Astrocyte of the spinal cord (primary cell): ENCODE measurements around the gene SLC9A5.

ENCODE experiments used
- DNase-seq: peaks from one replicate; pipeline ENCODE4 v3.0.0; 2011; ENCODE audit warnings: low read depth, low spot score
- H3K4me3 ChIP-seq: 2 replicates; pipeline ENCODE4 v1.5.1; 2011; ENCODE audit warnings: low read depth, mild to moderate bottlenecking, low read length, moderate library complexity
- CTCF ChIP-seq: IDR thresholded peaks from 2 replicates; pipeline ENCODE4 v1.5.1; 2012; ENCODE audit warnings: low read depth, mild to moderate bottlenecking, low read length, inconsistent platforms
- in situ Hi-C: cut with HindIII; loops from 2 replicates; pipeline ENCODE4 v1.10.0; 2017; ENCODE audit warnings: low sequenced_read_pairs

The SLC9A5 gene

GRCh38 chr16:67254801-67255552 is 6.2 kb downstream of the SLC9A5 start:
- TF ChIP-seq CTCF = no peak
- no peak for DNase-seq
- H3K4me3 ChIP-seq = no peak overlapping the region
- in situ Hi-C loops = no loop called here

GRCh38 chr16:67255553-67256221 is 6.9 kb downstream of the SLC9A5 start:
- no peak overlapping the region for H3K4me3 ChIP-seq
- in situ Hi-C loops = no loop called here
- no peak for DNase-seq
- TF ChIP-seq CTCF = no peak

- H3K4me3 ChIP-seq = no peak overlapping the region
- in situ Hi-C loops = no loop called here
- TF ChIP-seq CTCF = no peak
- no peak for DNase-seq
Measured at GRCh38 chr16:67256701-67257230, 8.0 kb downstream of the SLC9A5 start.

GRCh38 chr16:67257486-67258160 is 8.8 kb downstream of the SLC9A5 start:
- DNase-seq = no peak
- TF ChIP-seq CTCF = no peak
- in situ Hi-C loops = no loop called here
- H3K4me3 ChIP-seq = no peak overlapping the region

GRCh38 chr16:67258161-67258835 is 9.5 kb downstream of the SLC9A5 start:
- in situ Hi-C loops = no loop called here
- no peak for DNase-seq
- H3K4me3 ChIP-seq = no peak overlapping the region
- no peak for TF ChIP-seq CTCF

GRCh38 chr16:67259705-67260104 is 10.9 kb downstream of the SLC9A5 start:
- in situ Hi-C loops = no loop called here
- no peak overlapping the region for H3K4me3 ChIP-seq
- TF ChIP-seq CTCF = no peak

More at GRCh38 chr16:67259705-67260104, 10.9 kb downstream of the SLC9A5 start:
- DNase-seq = no peak
